ENCODE measurements around the gene KIRREL1. TPM values are rescaled to one million over a fixed set of nuclear protein-coding genes. Genes with fewer than 3 reads are reported as not detected.

The KIRREL1 gene
- total RNA-seq, 1 donor = 120 TPM

DNA sequence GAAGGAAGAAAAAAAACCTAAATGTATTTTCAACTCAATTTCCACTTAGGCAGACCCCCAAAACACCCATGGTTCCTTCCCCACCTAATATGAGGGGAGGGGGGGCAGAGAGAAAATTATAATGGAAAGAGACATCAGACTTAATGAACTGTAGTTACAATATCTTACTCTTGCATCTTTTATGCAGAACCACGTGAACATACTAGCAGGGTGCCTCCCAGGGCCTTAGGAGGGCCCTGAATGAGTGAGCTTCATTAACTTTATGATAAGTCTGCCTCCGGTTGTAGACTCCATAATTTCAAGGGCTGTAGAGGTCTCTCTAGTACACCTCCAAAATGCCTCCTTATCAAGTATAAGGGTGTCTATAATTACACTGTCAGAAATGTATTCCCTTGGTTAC is 11.3 kb upstream of the KIRREL1 start:
- TF ChIP-seq, protein P1, sequence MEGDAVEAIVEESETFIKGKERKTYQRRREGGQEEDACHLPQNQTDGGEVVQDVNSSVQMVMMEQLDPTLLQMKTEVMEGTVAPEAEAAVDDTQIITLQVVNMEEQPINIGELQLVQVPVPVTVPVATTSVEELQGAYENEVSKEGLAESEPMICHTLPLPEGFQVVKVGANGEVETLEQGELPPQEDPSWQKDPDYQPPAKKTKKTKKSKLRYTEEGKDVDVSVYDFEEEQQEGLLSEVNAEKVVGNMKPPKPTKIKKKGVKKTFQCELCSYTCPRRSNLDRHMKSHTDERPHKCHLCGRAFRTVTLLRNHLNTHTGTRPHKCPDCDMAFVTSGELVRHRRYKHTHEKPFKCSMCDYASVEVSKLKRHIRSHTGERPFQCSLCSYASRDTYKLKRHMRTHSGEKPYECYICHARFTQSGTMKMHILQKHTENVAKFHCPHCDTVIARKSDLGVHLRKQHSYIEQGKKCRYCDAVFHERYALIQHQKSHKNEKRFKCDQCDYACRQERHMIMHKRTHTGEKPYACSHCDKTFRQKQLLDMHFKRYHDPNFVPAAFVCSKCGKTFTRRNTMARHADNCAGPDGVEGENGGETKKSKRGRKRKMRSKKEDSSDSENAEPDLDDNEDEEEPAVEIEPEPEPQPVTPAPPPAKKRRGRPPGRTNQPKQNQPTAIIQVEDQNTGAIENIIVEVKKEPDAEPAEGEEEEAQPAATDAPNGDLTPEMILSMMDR (IDR thresholded peaks at IDR 0.05; ENCODE audit: insufficient read depth, low read depth, low read length) = no peak
- DNase-seq (ENCODE audit: low read depth) = no peak
- H3K4me3 ChIP-seq (ENCODE audit: low read depth, low read length) = no peak overlapping the region

DNA sequence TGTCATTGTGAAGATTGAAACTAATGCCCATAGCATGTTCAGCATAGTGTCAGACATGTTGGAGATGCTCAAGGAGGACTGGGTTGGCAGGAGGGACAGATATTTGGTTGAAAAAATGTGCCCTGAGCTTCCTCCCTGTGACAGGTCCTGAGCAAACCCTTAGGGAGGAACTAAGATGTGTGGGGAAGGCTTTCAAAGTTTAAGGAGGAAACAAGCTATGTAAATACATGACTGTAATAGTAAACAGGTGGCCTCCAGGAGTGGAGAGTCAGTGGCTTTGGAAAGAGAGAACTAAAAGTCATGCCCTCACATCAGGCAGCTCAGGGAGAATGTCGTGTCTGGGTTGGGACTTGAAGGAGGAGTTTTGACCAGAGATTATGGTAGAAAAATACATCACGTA is 9.7 kb upstream of the KIRREL1 start:
- no peak for DNase-seq (ENCODE audit: low read depth)
- TF ChIP-seq, protein P1 (IDR thresholded peaks at IDR 0.05; ENCODE audit: insufficient read depth, low read depth, low read length) = no peak
- H3K4me3 ChIP-seq (ENCODE audit: low read depth, low read length) = no peak overlapping the region

DNA sequence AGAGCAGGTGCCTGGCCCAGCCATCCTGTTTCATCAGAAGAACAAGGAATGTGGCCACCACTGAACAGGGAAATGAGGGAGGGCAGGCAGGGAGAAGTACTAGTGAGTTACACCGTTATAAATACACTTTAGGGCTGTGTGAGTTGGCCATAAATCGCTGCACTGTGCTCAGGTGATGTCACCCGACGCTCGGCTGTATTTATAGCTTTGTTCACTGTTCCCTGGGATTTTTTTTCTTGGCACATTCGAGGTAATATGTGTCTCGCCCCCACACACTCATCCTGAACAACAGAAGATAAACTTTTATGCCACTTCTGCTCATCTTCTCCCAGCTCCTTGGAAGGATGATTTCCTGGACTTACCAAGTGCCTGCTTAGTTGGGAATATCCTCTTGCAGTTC is 9.0 kb upstream of the KIRREL1 start:
- no peak for DNase-seq (ENCODE audit: low read depth)
- TF ChIP-seq, protein P1 (IDR thresholded peaks at IDR 0.05; ENCODE audit: insufficient read depth, low read depth, low read length) = no peak
- H3K4me3 ChIP-seq (ENCODE audit: low read depth, low read length) = no peak overlapping the region

DNA sequence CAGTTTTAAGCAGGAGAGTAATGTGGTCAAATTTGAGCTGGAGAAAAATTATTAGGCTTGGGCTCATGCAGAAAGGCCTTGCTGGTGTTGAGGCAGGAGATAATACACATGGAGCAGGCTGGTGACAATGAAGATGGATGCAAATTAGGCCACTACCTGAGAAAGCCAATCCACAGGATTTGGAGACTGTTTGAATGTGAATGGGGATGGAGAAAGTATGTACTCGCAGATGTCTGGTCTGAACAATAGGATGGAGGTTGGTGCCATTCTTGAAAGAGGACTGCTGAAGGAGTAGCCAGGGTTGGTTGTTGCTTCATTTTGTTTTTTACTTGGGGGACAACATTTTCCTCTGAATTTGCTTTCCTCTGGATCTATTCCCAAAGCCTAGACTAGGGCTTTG is 8.0 kb upstream of the KIRREL1 start:
- no peak for DNase-seq (ENCODE audit: low read depth)
- TF ChIP-seq, protein P1 (IDR thresholded peaks at IDR 0.05; ENCODE audit: insufficient read depth, low read depth, low read length) = no peak
- no peak overlapping the region for H3K4me3 ChIP-seq (ENCODE audit: low read depth, low read length)

DNA sequence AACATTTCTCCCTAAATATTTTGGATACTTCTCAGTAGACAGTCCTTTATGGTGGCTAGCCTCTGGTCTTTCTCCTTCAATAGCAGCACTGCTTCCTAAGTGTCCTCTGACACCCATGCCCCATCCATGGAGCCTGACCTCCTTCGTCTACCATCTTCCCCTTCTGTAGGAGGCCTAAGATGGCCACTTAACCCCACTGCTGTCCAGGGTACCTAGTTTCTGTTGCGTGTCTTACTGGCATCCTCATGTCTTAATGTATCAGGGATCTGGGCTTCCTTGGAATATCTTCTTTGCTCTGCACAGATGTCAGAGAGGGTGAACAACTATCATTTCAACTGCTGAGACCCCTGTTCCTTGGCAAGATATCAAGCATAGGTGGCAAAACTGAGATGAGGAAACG is 5.4 kb upstream of the KIRREL1 start:
- DNase-seq (ENCODE audit: low read depth) = no peak
- no peak overlapping the region for H3K4me3 ChIP-seq (ENCODE audit: low read depth, low read length)
- TF ChIP-seq, protein P1 (IDR thresholded peaks at IDR 0.05; ENCODE audit: insufficient read depth, low read depth, low read length) = no peak

DNA sequence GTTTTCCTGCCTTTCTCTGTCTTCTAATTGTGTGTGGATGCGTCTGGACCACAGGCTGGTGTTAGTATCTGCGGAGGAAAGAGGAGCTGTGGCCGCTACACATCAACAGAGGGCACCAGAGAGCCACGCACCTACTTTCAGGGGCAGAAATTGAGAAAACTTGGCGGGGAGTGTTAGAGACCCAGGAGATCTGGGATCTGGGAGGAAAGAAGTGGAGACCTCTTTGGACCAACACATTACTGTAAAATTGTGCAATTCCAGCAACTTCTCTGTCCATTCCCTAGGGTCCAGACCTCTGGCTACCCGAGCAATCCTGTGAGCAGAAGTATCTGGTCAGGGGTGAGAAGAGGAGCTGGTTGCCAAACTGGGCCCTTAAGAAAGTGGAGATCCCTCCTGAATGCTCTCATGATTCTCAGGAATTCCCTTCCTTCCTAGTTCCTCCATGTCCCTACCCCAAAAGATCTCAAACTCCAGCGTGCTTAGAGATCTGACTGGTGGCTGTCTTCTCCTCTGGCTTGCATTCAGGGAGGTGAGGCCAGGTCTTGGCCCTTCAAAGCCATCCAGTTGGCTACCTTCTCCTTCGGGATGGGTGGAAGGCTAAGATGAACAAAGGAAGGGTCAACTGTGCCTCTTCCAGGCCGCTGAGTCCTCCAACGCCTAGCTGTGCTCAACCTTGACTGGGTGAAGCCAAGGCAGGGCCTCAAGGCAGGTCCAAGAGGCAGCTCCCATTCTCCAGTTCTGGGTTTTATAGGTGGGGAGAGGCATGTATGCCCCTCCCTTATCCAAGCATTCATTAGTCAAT is 1.2 kb upstream of the KIRREL1 start:
- TF ChIP-seq, protein P1 (IDR thresholded peaks at IDR 0.05; ENCODE audit: insufficient read depth, low read depth, low read length) = peak; percentile 100
- peak; percentile 69 for DNase-seq (ENCODE audit: low read depth)
- no peak overlapping the region for H3K4me3 ChIP-seq (ENCODE audit: low read depth, low read length)

DNA sequence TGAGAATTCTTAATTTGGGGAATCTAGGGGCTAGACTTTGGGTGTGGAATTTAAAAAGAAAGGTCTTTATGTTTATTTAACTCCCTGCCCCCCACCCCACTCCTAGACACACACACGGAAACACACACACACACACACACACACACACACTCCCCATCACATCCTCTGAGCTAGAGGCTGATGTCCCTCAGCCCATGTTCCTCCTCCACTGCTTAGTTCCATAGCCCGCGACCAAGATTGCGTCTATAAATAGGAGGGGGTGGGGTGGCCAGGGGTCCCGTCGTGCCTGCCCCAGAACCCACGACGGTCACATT is 655 bp upstream of the KIRREL1 start:
- H3K4me3 ChIP-seq (ENCODE audit: low read depth, low read length) = peak overlapping the region; percentile 99
- TF ChIP-seq, protein P1 (IDR thresholded peaks at IDR 0.05; ENCODE audit: insufficient read depth, low read depth, low read length) = no peak
- no peak for DNase-seq (ENCODE audit: low read depth)

All from fibroblast of villous mesenchyme (primary cell).